ENCODE measurements around the gene IRAK2.

Gene IRAK2

GRCh38 chr3:10285272-10286132 is 120.8 kb downstream of the IRAK2 start:
- in situ Hi-C loops (cut with HindIII; ENCODE audit: low pct_ligation_motif_present, low sequenced_read_pairs) = no loop called here
- no peak for TF ChIP-seq CTCF (IDR thresholded peaks at IDR 0.05; ENCODE audit: low read depth, low read length, missing control alignments)
- H3K27me3 ChIP-seq (replicated peaks) = no peaks in the 10 kb centered on the region
- no peak overlapping the region for H3K27ac ChIP-seq
- no peak overlapping the region for H3K4me3 ChIP-seq (ENCODE audit: low read depth, low read length)
- H3K36me3 ChIP-seq (replicated peaks) = peaks cover 42% of the 10 kb centered on the region
- DNase-seq = no peak

- in situ Hi-C loops (cut with HindIII; ENCODE audit: low pct_ligation_motif_present, low sequenced_read_pairs) = no loop called here
- H3K36me3 ChIP-seq (replicated peaks) = peaks cover 36% of the 10 kb centered on the region
Measured at GRCh38 chr3:10286133-10286524, 121.4 kb downstream of the IRAK2 start.

GRCh38 chr3:10286596-10287295 is 122.0 kb downstream of the IRAK2 start:
- Histone ChIP-seq H3K36me3 (replicated peaks) (peaks cover 36% of the 10 kb centered on the region), H3K27ac (no peak overlapping the region), H3K27me3 (replicated peaks) (no peaks in the 10 kb centered on the region), H3K4me3 (ENCODE audit: low read depth, low read length) (no peak overlapping the region)
- DNase-seq = peak; percentile 46
- in situ Hi-C loops (cut with HindIII; ENCODE audit: low pct_ligation_motif_present, low sequenced_read_pairs) = no loop called here
- TF ChIP-seq CTCF (IDR thresholded peaks at IDR 0.05; ENCODE audit: low read depth, low read length, missing control alignments) = peak; percentile 64

More at GRCh38 chr3:10286133-10286524, 121.4 kb downstream of the IRAK2 start:
- TF ChIP-seq CTCF (IDR thresholded peaks at IDR 0.05; ENCODE audit: low read depth, low read length, missing control alignments) = no peak
- Histone ChIP-seq H3K27ac (no peak overlapping the region), H3K27me3 (replicated peaks) (no peaks in the 10 kb centered on the region), H3K4me3 (ENCODE audit: low read depth, low read length) (no peak overlapping the region)
- no peak for DNase-seq

- no peaks in the 10 kb centered on the region for H3K27me3 ChIP-seq (replicated peaks)
- TF ChIP-seq CTCF (IDR thresholded peaks at IDR 0.05; ENCODE audit: low read depth, low read length, missing control alignments) = no peak
- no peak for DNase-seq
- H3K27ac ChIP-seq = no peak overlapping the region
- H3K36me3 ChIP-seq (replicated peaks) = peaks cover 37% of the 10 kb centered on the region
- no peak overlapping the region for H3K4me3 ChIP-seq (ENCODE audit: low read depth, low read length)
- in situ Hi-C loops (cut with HindIII; ENCODE audit: low pct_ligation_motif_present, low sequenced_read_pairs) = no loop called here
Measured at GRCh38 chr3:10287936-10288574, 123.3 kb downstream of the IRAK2 start.

GRCh38 chr3:10288575-10288960 is 123.8 kb downstream of the IRAK2 start:
- no peak for TF ChIP-seq CTCF (IDR thresholded peaks at IDR 0.05; ENCODE audit: low read depth, low read length, missing control alignments)
- peaks cover 31% of the 10 kb centered on the region for H3K36me3 ChIP-seq (replicated peaks)
- no peak overlapping the region for H3K27ac ChIP-seq
- in situ Hi-C loops (cut with HindIII; ENCODE audit: low pct_ligation_motif_present, low sequenced_read_pairs) = no loop called here
- H3K4me3 ChIP-seq (ENCODE audit: low read depth, low read length) = no peak overlapping the region
- no peak for DNase-seq
- H3K27me3 ChIP-seq (replicated peaks) = no peaks in the 10 kb centered on the region
